ENCODE results near the gene GDPD2.

DNA sequence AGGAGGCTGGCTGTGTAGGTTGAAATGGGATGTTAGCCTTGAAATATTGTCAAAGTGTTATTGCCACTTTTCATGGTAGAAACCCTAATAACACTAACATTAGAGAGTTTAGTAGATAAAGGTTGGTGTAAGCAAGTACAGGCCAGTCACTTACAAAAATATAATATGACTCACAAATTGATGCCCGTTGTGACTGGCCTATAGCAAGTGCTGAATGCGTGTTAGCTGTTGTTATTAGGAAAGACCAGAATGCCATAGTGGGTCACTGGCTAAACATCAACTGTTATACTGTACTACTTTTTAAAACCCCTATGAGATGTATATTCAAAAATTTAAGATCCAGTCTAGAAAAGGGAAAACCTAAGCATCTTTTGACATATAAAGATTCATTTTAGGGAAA lies 20.4 kb upstream of the GDPD2 start:
- TF ChIP-seq, protein P1, sequence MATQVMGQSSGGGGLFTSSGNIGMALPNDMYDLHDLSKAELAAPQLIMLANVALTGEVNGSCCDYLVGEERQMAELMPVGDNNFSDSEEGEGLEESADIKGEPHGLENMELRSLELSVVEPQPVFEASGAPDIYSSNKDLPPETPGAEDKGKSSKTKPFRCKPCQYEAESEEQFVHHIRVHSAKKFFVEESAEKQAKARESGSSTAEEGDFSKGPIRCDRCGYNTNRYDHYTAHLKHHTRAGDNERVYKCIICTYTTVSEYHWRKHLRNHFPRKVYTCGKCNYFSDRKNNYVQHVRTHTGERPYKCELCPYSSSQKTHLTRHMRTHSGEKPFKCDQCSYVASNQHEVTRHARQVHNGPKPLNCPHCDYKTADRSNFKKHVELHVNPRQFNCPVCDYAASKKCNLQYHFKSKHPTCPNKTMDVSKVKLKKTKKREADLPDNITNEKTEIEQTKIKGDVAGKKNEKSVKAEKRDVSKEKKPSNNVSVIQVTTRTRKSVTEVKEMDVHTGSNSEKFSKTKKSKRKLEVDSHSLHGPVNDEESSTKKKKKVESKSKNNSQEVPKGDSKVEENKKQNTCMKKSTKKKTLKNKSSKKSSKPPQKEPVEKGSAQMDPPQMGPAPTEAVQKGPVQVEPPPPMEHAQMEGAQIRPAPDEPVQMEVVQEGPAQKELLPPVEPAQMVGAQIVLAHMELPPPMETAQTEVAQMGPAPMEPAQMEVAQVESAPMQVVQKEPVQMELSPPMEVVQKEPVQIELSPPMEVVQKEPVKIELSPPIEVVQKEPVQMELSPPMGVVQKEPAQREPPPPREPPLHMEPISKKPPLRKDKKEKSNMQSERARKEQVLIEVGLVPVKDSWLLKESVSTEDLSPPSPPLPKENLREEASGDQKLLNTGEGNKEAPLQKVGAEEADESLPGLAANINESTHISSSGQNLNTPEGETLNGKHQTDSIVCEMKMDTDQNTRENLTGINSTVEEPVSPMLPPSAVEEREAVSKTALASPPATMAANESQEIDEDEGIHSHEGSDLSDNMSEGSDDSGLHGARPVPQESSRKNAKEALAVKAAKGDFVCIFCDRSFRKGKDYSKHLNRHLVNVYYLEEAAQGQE (IDR thresholded peaks at IDR 0.05; ENCODE audit: insufficient read depth in 1 of 2, low read depth in 2 of 2, low read length in 2 of 2): no peak
- TF ChIP-seq TAF1 (IDR thresholded peaks at IDR 0.05; ENCODE audit: borderline replicate concordance, insufficient read depth, low read length) (no peak), FOXP2 (optimal IDR thresholded peaks at IDR 0.05; ENCODE audit: borderline replicate concordance, extremely low read depth, extremely low read length, insufficient read depth) (no peak), POLR2AphosphoS5 (IDR thresholded peaks at IDR 0.05; ENCODE audit: low read depth, low read length) (no peak)

Measured in PFSK-1 (cell line).